Measurements from ENCODE around the gene TAS1R1.
"Not testable (repeated sequence)": the region's sequence is repeated elsewhere in the genome, so short reads cannot be mapped to it uniquely, and the experiment has no call there.

Gene TAS1R1

DNA sequence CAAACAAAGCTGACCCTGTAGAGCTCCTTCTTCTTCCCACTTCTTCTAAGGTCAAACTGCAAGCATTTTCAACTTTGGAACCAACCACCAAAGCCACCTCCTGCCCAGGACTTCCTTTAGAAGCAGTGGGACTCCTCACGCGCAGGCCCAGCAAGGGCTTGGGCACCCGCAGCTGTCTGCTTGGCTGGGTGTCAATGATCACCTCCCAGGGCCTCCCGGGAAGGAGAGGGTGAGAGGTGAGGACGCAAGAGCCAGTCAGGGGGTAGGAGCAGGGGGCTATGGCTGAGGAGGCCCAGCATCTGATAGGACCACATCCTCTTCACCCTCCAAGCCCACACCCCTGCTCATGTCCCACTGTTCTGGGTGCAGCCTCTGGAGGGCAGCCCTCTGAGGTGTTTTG, 37.3 kb downstream of the TAS1R1 start:
- DNase-seq: no peak

DNA sequence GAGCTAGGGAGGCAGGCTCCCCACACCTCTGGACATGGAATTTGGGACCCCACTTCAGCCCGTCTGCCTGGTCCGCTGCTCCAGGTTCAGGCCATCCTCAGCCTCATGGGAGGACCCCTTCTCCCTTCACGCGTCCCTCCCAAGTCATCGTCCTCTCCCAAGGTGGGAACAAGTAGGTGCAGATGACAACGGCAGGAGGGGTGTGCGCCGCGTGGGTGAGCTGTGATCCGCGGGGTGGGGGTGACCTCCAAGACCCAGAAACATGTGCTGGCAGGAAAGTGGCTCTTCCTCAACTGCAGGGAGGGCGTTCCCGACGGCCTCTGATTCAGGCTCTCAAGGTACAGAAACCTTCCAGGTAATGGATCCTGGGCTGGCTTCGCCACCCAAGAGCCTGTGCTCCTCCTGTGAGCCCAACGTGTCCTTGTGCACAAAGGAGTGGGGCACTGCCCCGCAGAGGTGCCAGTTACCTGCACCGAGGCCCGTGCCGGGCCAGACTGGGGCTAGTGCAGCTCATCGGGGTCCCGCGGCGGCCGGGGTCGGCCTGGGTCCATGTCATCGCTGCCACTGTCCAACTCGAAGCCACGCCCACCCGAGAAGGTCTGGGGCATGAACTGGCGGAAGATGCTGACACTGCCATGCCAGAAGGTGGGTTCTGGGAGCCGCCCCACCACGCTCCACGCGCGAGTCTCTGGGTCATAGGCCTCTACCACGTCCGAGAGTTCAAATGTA, 37.9 kb downstream of the TAS1R1 start:
- DNase-seq: no peak

DNA sequence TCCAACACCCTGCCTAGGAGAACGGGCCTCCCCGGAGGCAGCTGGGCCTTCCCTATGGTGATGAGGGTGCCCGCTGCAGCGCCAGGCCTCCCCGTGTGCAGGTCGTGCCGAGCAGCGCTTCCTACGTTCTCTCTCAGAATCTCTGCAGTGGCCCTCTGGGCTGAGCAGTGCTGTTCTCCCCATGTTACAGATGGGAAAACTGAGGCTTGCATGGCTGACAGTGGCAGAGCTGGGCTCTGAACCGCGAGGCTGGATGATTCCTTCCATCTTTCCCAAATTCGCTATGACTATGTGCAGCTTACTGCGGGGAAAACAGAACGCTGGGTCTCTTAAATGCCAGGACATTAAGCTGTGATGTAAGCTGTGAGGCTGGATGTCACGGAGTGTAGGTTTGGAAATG, 38.7 kb downstream of the TAS1R1 start:
- DNase-seq: no peak

DNA sequence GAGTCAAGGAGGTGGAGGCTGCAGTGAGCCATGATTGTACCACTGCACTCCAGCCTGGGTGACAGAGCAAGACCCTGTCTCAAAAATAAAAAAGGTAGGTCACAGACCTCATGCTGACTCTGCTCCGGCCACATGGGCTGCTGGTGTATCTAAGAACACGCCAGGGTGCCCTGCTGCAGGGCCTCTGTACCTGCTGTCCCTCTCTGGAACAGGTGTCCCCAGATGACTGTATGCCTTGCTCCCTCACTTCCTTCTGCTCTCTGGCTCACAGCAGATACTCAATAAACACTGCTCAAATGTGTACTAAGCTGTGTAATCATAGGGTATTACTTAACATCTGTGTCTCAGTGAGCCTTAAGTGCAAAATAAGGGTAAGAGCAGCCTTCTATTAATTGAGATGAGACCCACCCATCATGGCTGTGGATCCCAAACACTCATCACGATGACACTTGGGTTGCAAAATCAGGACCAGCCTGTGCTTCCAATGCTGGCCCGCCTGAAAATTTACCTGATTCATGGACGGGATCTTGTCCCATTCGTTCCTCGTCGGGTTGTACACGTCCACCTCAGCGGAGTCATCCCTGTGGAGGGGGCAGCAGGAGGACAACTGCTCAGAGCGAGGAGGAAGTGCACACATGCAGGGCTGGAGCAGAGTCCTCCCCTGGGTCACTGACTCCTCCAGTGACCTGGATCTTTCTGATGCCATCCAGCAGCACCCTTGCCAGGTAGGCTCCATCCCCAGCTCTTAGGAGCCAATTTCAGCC, 40.1 kb downstream of the TAS1R1 start:
- DNase-seq: no peak

DNA sequence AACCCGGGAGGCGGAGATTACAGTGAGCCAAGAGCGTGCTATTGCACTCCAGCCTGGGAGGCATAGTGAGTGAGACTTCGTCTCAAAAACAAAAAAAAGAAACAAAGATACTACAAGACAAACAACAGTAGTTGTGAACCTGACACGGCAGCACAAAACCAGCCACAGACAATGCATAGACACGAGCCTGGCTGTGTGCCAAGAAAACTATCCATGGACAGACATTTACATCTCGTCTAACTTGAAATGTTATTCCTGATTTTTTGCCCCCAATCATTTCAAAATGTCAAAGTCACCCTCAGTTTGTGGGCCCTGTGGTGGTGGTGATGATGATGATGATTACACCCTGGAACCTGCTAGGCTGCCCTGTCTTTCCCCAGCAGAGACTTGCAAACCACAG, 41.2 kb downstream of the TAS1R1 start:
- no peak for DNase-seq

DNA sequence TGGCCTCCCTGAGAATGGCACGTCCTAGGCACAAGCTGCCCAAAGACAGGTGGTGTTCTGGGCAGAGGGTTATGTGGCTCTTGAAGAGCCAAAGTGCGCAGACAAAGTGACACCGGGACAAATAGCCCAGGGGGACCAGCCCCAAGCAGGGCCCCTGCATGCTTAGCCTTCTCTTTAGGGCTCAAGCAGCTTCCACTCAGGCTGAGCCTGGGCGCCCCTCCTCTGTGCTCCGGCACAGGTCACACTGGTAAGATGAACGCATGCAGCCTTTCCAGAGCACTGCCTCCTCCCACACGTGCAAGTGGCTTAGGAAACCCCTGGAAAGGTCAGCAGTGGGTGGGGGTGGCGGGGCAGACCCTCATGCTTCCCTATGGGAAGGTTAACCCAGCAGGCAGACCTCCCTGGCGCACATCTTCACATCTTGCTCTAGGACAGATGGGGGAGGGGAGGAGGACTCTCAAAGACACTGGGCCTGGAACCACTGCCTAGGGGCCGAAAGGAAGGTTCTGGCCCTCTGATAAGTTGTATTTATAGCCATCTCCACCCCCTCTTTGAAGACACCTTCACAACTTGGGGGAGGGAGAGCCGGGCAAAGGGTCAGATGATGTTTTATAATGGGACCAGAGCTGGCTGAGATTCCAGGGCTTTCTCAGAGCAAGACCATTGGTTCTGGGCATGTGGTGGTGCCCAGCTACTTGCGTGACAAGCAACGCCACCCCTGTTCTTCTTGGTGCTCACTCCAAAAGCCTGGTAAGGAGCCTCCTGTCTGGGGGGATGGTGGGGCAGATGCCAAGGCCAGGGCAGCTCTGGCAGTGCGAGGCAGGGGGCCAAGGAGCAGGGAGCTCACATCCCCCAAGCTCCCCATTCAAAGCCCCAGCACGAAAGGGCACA, 42.0 kb downstream of the TAS1R1 start:
- no peak for DNase-seq

DNA sequence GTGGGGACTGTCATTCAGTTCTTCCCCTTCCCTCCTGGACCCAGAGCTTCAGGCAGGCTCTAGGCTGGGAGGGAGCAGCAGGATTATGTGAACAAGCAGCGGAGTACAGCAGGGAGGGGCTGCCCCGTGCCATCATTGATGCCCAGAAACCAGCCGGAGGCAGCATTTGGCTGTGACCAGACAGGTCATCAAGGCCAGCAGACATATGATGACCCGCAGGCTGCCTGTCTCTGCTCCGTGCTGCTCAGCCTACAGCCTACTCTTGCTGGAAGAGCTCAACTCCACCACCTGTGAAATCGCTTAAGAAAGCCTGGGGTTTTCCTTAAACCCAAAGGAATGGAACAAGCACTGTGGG, 42.6 kb downstream of the TAS1R1 start:
- DNase-seq: no peak

DNA sequence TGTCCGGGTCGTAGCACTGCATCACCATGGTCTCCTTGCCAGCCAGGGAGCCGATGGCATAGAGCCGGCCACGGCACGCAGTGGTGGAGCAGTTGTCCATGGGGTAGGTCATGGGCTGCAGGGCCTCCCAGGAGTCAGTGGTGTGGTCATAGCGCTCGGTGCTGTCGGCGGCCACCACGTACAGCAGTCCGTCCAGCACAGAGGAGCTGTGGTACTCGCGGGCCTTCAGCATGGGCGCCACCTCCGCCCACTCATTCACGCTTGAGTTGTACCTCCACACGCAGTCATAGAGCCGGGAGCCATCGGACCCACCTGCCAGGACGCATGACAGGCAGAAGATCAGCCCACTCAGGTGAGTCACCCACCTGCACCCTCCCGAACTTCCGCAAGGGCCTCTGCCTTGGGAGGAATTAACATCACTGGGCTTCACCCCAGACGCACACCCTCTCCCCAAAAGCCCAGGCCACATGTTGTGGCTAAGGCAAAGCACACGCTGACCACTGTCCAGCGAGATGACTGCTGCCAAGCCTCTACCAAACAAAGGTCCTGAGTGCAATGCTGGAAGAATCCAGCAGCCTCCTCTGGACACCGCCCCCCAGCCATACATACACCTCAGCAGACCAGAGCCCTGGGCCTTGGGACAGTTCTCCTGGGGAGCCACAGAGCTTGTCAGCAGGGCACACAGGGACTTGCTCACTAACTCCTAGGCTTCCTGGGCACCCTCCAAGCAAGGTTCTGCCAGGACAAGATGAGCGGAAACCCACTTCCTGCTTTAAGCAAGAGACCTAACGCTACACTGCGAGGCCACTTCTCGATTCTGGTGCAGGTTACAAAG, 44.3 kb downstream of the TAS1R1 start:
- peak; percentile 73 for DNase-seq

DNA sequence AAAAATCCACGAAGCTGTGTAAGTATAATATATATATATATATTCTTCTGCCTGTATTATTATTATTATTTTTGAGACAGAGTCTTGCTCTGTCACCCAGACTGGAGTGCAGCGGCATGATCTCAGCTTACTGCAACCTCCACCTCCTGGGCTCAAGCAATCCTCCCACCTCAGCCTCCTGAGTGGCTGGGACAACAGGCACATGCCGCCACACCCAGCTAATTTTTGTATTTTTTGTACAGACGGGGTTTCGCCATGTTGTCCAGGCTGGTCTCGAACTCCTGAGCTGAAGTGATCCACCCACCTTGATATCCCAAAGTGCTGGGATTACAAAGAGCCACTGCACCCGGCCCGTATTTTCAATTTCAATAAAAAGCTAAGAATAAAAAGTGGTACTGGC, 44.9 kb downstream of the TAS1R1 start:
- DNase-seq: not testable (repeated sequence)

DNA sequence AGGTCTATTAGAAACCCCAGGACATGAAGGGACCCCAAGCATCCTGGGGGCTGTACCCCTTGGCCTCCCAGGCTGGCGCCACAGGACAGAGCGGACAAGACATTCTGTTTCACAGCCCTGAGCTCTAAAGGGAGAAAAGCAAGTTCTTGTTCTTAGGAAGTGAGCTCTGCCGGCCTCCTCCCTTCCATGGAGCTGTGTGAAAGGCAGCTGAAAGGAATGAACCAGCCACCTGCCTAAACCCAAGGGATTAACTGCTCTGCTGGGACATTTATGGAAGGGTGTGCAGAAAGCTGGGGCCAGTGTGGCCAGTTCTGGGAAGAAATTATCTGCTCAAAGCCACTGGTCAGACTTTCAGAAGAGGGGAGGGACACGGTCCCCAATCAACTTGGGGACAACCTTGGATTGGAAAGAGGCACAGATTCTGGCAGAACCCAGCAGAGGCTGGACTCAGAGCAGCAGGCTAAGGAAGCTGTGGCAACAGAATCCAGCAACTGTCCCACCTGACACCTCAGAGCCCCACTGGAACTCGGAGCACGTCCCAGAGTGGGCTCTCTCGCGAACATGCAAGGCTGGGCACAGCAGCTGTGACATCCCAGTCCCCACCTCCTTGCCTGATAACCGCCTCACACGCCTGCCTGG, 45.4 kb downstream of the TAS1R1 start:
- no peak for DNase-seq

DNA sequence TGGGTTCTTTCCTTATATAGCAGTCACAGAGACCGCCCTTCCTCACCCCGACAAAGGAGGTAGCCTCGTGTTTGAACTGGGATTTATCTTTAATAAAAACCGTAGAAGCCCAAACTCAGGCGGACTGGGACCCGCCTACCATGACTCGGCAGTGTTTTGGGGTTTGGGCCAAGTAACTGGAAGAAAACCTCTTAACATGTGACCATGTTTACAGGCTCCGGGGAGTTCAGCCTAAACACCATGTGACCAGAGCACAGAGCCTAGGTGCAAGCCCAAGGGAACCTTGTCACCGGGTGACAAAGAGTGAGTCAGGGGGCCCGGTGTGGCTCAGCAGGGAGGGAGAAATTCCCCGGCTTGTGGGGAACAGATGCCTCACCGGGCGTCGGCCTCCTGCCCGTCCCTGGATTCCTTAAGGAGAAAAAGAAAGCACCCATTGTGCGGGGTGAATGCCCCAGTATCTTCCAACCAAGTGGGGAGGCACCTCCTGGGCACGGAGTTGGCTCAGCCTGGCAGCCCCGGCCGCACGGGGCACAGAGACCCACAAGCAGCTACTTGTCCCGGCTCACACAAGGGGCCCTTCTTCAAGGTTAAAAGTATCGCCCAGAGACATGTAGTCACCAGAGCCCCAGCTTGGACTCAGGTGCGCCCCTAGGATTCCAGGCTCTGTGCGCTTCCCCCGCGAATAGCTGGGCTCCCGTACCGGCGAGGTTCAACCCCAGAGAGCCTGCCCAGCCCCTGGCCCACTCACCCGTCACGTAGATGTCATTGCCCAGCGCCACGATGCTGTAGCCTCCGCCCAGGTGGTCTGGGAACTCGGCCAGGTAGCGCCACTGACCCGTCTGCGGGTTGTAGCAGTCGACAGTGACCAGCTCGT, 46.2 kb downstream of the TAS1R1 start:
- peak; percentile 91 for DNase-seq

DNA sequence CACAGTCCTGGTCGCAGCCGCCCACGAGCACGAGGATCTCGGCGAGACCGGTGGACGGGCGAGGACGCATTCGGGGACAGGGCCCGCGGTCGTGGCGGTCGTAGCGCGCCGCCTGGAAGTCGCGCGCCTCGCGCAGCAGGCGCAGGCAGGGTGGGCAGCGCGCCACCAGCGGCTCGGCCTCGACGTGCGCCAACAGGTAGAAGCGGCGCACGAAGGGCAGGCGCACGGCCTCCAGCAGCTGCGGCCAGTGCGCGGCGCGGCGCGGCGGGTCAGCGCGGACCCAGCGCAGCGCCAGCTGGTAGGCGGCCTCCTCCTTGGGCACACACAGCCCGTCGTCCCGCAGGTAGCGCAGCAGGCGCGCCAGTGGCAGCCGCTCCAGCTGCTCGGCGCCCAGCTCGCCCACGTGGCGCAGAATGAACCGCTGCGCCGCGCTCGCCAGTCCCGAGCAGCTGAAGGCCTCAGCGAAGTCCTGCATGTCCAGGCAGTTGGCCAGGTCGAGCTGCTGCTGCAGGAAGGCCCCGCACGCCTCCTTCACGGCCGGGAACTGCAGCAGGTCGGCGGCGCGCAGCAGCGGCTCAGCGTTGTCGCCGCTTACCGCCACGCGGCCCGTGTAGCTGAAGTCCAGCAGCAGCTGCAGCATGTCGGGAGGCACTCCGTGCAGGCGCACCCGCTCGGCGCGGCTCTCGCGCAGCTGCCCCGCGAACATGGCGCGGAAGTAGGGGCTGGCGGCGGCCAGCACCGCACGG, 47.0 kb downstream of the TAS1R1 start:
- peak; percentile 54 for DNase-seq

DNA sequence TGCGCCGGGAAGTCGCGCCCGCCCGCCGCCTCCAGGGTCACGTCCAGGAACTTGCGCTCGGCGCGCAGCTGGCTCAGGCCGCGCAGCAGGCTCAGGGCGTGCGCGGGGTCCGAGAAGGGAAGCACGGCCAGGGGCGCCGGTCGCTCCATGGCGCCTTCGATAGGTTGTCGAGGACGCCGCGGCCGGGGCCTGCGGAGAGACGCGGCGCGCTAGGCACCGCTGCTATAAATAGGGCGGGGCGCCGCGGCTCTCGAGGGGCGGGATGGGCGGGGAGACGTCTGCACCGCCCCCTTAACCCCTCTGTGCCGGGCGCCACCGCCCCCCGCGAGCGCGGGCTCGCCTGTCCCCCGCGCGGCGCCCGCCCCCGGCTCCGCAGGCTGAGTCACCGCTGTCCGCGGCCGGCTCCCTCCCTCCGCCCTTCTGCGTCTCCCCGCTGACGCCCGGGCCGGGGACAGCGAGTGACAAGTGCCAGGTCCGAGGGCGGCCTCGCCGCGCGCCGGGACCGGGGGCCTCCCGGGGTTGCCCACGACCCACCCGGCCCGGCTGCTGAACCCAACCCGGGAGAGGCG, 47.6 kb downstream of the TAS1R1 start, which contains the start of gene KLHL21:
Gene KLHL21 (minus strand): TSS at position 201 of the 569 bp plus-strand sequence. CDS start 52 bp downstream, at position 149.
- peak; percentile 93 for DNase-seq

DNA sequence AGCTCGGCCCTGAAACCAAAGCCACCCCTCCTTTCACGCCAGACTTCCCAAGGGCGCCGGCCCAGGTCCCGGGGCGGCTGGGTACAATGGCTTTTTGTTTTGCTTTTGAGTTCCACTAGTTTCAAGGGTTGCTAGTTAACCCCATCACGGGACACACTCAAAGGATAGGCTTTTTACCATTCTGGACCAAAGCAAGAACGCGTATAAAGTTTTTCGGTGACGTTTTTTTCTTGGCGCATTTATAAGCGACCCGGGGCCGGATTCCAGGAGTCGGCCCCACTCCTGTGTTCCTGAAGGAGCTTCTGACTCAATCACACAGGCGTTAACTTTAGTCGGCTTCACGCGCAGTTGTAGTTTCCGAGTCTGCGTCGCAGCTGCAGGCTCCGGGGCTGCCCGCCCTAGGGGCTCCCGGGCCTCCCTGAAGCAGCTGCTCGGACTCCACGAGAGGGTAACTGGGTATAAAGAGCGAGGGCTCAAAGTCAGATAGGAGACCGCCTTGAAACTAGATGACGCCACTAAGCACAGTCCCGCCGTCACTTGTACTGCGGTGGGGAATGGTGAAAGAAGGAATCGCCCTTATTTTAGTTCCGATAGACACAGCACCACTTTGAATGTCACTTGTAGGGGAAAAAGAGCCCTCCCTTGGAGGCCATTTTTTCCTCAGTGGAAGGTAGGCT, 48.3 kb downstream of the TAS1R1 start:
- DNase-seq: peak; percentile 69

DNA sequence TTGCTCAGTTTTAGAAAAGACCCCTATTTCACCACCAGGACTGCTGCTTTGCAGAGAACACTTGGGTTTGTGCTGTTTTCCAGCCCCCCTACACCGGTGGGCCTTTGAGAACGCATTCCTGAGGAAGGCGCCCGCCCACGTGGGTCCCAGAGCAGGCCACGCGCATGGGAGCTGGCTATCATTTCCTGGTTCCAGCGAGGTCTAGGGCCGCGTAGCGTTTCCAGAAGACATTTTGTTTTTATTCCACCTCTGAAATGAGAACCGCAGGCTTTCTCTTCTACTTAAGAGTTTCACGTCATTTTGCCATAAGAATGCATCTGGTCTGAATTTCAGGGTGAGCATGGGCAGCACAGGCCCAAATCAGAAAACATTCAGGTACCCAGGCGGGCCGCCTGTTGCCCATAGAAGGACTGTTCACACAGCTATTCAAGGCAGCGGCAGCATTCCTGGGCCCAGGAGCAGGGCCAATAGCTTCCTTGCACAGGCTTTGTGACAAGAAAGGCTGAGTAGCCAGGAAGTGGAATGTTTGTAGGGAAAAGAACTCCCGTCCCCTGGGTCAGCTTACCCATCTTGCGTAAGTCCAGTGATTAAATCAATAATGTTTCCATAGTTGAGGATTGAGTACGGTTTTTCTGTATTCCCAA, 48.9 kb downstream of the TAS1R1 start:
- peak; percentile 47 for DNase-seq

DNA sequence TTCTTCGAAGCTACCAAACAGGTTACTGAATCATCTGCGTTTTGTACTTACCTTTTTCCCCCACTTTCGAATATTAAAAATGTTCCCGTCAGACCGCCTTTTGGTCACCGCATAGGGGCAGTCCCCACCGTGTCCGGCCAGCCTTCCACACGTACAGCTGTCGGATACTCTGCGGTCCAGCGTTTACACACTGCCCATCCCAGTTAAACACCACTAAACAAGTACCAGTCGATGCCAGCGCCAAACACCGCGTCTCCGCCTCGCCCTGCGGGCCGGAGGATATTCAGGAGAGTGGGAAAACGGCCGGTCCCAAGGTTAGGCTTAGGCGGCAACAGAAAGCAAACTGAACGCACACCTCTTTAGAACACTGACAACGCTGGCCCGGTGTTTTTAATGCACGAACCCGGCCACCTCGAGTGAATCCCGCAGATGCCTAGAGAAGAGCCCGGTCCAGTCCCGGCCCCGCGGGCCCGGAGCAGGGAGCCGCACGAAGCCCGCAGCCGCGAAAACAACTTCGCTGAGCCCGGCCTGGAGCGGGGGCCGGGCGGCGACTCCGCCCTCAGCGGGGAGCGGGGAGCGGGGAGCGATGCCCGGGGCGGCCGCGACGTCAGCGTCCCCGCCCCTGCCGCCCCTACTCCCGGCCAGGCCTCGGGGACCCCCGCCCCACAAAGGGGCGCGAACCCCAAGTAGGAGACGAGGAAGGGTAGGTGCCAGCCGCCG, 57.7 kb downstream of the TAS1R1 start:
- DNase-seq: no peak

DNA sequence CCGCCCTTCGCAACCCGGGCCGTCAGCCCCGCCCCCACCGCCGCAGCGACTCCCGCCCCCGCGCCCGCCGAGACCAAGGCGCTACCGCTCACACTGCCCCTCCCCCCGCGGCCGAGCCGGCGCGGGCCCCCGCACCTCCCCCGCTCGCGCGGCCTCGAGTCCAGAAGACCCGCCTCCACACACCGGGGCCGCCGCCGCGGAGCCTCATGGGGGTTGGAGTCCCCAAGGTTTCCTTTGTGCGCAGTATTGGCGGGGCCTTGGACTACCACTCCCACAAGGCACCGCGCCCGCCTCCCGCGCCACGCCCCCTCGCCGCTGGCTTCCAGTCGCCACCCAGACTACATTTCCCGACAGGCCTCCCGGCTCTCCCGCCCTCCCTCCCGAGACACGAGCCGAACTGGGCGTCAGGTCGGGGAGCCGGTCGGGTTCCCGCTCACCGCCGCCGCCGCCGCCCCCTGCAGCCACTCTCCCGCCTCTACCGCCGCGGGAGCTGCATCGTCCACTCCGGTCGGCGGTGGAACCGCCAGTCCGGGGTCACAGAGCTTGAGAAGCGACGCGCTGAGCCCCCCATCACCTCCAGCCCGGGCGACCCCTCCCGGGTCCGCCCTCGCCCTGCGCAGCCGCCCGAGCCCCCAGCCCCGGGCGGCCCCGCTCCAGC, 58.4 kb downstream of the TAS1R1 start, which contains the start of gene PHF13:
Gene PHF13 (plus strand): TSS at position 371 of the 658 bp plus-strand sequence. CDS start 336 bp downstream, outside the sequence.
- peak; percentile 100 for DNase-seq
